ENCODE measurements around the gene FHL1.

FHL1 gene

DNA sequence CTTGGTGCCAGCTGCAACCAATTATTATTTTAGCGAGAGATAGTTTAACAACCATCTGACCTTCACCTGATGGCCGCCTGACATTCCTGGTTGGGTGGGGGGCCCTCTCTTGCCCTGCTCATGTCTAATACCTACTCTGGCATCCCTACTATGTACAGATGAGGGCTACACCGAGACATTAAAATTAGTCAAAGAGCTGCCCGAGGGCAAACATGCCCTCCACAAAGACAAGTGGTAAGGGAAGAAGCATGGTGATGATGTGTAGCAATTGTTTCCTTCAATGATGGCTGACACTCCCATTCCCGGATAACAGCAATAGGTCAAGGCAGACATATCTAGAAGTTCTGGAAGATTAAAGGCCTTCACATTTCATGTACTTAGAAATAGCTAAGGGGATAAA lies 54.3 kb downstream of the FHL1 start:
- Histone ChIP-seq H2BK15ac (ENCODE audit: low read length) (no peak overlapping the region), H3K9me3 (replicated peaks in 1 of 2; ENCODE audit: control insufficient read depth in 2 of 2, insufficient read depth in 1 of 2, low read depth in 1 of 2, low read length in 2 of 2) (no peaks in the 10 kb centered on the region), H2BK12ac (ENCODE audit: low read length) (no peak overlapping the region), H3K27me3 (ENCODE audit: control insufficient read depth in 3 of 3, insufficient read depth in 3 of 3, low read depth in 1 of 3, low read length in 3 of 3) (no peaks in the 10 kb centered on the region), H3K36me3 (replicated peaks in 1 of 2; ENCODE audit: control insufficient read depth in 2 of 2, insufficient read depth in 2 of 2, low read length in 2 of 2) (no peaks in the 10 kb centered on the region), H4K91ac (ENCODE audit: low read depth, low read length, poor library complexity) (no peak overlapping the region), H2BK5ac (ENCODE audit: low read length) (no peak overlapping the region), H3K18ac (ENCODE audit: low read length) (no peak overlapping the region), H3K23ac (ENCODE audit: low read depth, low read length, poor library complexity) (no peak overlapping the region), H3K4me1 (ENCODE audit: control insufficient read depth in 2 of 2, insufficient read depth in 1 of 2, low read depth in 1 of 2, low read length in 2 of 2) (peaks cover 0 to 3% of the 10 kb centered on the region in 2 donors), H2AFZ (ENCODE audit: low read length) (no peak overlapping the region), H2BK120ac (ENCODE audit: low read depth, low read length) (no peak overlapping the region), H4K8ac (ENCODE audit: low read depth, low read length) (no peak overlapping the region), H3K4me3 (ENCODE audit: low read length in 2 of 2) (no peak overlapping the region), H3K79me1 (ENCODE audit: low read depth, low read length) (no peaks in the 10 kb centered on the region), H3K9ac (ENCODE audit: low read depth, low read length, poor library complexity) (no peak overlapping the region), H3K4me2 (ENCODE audit: insufficient read depth, low read length, poor library complexity, severe bottlenecking) (no peak overlapping the region), H3K4ac (ENCODE audit: low read length) (no peak overlapping the region), H3K14ac (ENCODE audit: low read length) (no peak overlapping the region), H3K27ac (replicated peaks; ENCODE audit: low read length) (no peak overlapping the region), H2AK5ac (ENCODE audit: low read depth, low read length) (no peak overlapping the region)
- DNase-seq (ENCODE audit: low spot score): no peak
- WGBS, 2 donors (ENCODE audit: extremely low coverage in 2 of 2, insufficient read length in 2 of 2, insufficient replicate concordance in 1 of 2): no CpG with 5 or more reads among the region's 5 CpGs

DNA sequence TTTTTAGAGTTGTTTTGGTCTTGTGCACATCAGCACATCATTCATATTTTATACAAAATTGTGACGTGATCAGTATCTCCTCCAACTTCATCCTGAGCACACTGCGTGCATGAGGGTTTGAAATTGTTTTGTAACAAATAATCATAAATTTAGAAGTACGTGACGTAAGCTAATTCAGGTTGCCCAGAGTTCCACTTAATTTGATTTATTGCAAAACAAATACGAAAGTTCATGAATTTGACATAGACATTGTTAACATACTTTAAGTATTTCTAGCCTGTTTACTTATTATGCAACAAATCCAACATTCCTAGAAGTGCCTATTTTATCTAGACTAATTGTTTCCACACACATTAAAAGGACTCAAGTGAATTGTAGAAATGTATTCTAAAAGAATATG lies 55.6 kb downstream of the FHL1 start:
- Histone ChIP-seq H3K27ac (replicated peaks; ENCODE audit: low read length) (no peak overlapping the region), H3K23ac (ENCODE audit: low read depth, low read length, poor library complexity) (no peak overlapping the region), H3K9ac (ENCODE audit: low read depth, low read length, poor library complexity) (no peak overlapping the region), H4K8ac (ENCODE audit: low read depth, low read length) (no peak overlapping the region), H2AK5ac (ENCODE audit: low read depth, low read length) (no peak overlapping the region), H2BK15ac (ENCODE audit: low read length) (no peak overlapping the region), H4K91ac (ENCODE audit: low read depth, low read length, poor library complexity) (no peak overlapping the region), H2AFZ (ENCODE audit: low read length) (no peak overlapping the region), H3K27me3 (ENCODE audit: control insufficient read depth in 3 of 3, insufficient read depth in 3 of 3, low read depth in 1 of 3, low read length in 3 of 3) (no peaks in the 10 kb centered on the region), H3K9me3 (replicated peaks in 1 of 2; ENCODE audit: control insufficient read depth in 2 of 2, insufficient read depth in 1 of 2, low read depth in 1 of 2, low read length in 2 of 2) (no peaks in the 10 kb centered on the region), H3K4me3 (ENCODE audit: low read length in 2 of 2) (no peak overlapping the region), H3K18ac (ENCODE audit: low read length) (no peak overlapping the region), H3K4me1 (ENCODE audit: control insufficient read depth in 2 of 2, insufficient read depth in 1 of 2, low read depth in 1 of 2, low read length in 2 of 2) (peaks cover 0 to 3% of the 10 kb centered on the region in 2 donors), H3K4me2 (ENCODE audit: insufficient read depth, low read length, poor library complexity, severe bottlenecking) (no peak overlapping the region), H2BK5ac (ENCODE audit: low read length) (no peak overlapping the region), H3K79me1 (ENCODE audit: low read depth, low read length) (no peaks in the 10 kb centered on the region), H2BK120ac (ENCODE audit: low read depth, low read length) (no peak overlapping the region), H3K4ac (ENCODE audit: low read length) (no peak overlapping the region), H3K36me3 (replicated peaks in 1 of 2; ENCODE audit: control insufficient read depth in 2 of 2, insufficient read depth in 2 of 2, low read length in 2 of 2) (peaks cover under 1 to 7% of the 10 kb centered on the region in 2 donors), H2BK12ac (ENCODE audit: low read length) (no peak overlapping the region), H3K14ac (ENCODE audit: low read length) (no peak overlapping the region)
- no peak for DNase-seq (ENCODE audit: low spot score)
- WGBS, 2 donors (ENCODE audit: extremely low coverage in 2 of 2, insufficient read length in 2 of 2, insufficient replicate concordance in 1 of 2): no CpG with 5 or more reads among the region's 5 CpGs

GRCh38 chrX:136203438-136203837 lies 56.1 kb downstream of the FHL1 start:
- Histone ChIP-seq H3K27ac (replicated peaks; ENCODE audit: low read length) (no peak overlapping the region), H3K14ac (ENCODE audit: low read length) (no peak overlapping the region), H3K9me3 (replicated peaks in 1 of 2; ENCODE audit: control insufficient read depth in 2 of 2, insufficient read depth in 1 of 2, low read depth in 1 of 2, low read length in 2 of 2) (no peaks in the 10 kb centered on the region), H2BK15ac (ENCODE audit: low read length) (no peak overlapping the region), H3K4me1 (ENCODE audit: control insufficient read depth in 2 of 2, insufficient read depth in 1 of 2, low read depth in 1 of 2, low read length in 2 of 2) (peaks cover 0 to 3% of the 10 kb centered on the region in 2 donors), H2BK12ac (ENCODE audit: low read length) (no peak overlapping the region), H2AFZ (ENCODE audit: low read length) (no peak overlapping the region), H2BK120ac (ENCODE audit: low read depth, low read length) (no peak overlapping the region), H4K91ac (ENCODE audit: low read depth, low read length, poor library complexity) (no peak overlapping the region), H3K4me2 (ENCODE audit: insufficient read depth, low read length, poor library complexity, severe bottlenecking) (no peak overlapping the region), H3K36me3 (replicated peaks in 1 of 2; ENCODE audit: control insufficient read depth in 2 of 2, insufficient read depth in 2 of 2, low read length in 2 of 2) (peaks cover 4 to 10% of the 10 kb centered on the region in 2 donors), H3K4me3 (ENCODE audit: low read length in 2 of 2) (no peak overlapping the region), H3K9ac (ENCODE audit: low read depth, low read length, poor library complexity) (no peak overlapping the region), H2BK5ac (ENCODE audit: low read length) (no peak overlapping the region), H3K18ac (ENCODE audit: low read length) (no peak overlapping the region), H3K4ac (ENCODE audit: low read length) (no peak overlapping the region), H3K79me1 (ENCODE audit: low read depth, low read length) (no peaks in the 10 kb centered on the region), H3K23ac (ENCODE audit: low read depth, low read length, poor library complexity) (no peak overlapping the region), H3K27me3 (ENCODE audit: control insufficient read depth in 3 of 3, insufficient read depth in 3 of 3, low read depth in 1 of 3, low read length in 3 of 3) (no peaks in the 10 kb centered on the region), H2AK5ac (ENCODE audit: low read depth, low read length) (no peak overlapping the region), H4K8ac (ENCODE audit: low read depth, low read length) (no peak overlapping the region)
- DNase-seq (ENCODE audit: low spot score): no peak

DNA sequence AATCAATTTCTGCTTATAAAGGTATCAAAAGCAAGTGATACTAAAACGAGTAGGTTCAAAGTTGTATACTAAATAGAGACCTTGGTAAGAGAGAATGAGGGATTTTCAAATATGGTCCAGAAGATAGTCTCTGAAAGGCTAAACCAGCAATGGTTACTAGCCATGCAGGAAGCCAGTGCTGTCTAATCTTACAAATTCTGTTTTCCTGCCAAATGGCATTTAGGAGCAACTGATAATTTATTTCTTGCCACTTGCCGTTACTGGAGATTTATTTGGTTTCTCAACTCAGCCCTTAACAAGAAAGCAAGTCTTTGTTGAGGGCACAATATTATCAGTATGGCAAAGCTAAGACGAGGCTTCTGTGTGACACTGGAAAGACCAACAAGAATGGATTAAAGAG lies 56.6 kb downstream of the FHL1 start:
- H3K4ac ChIP-seq (ENCODE audit: low read length): no peak overlapping the region
- H2AFZ ChIP-seq (ENCODE audit: low read length): no peak overlapping the region
- H2BK5ac ChIP-seq (ENCODE audit: low read length): no peak overlapping the region
- no peaks in the 10 kb centered on the region for H3K79me1 ChIP-seq (ENCODE audit: low read depth, low read length)
- H3K27ac ChIP-seq (replicated peaks; ENCODE audit: low read length): no peak overlapping the region
- H2BK15ac ChIP-seq (ENCODE audit: low read length): no peak overlapping the region
- peaks cover 0 to 3% of the 10 kb centered on the region in 2 donors for H3K4me1 ChIP-seq (ENCODE audit: control insufficient read depth in 2 of 2, insufficient read depth in 1 of 2, low read depth in 1 of 2, low read length in 2 of 2)
- WGBS, 2 donors (ENCODE audit: extremely low coverage in 2 of 2, insufficient read length in 2 of 2, insufficient replicate concordance in 1 of 2): no CpG with 5 or more reads among the region's 3 CpGs
- H4K91ac ChIP-seq (ENCODE audit: low read depth, low read length, poor library complexity): no peak overlapping the region
- peaks cover 4 to 10% of the 10 kb centered on the region in 2 donors for H3K36me3 ChIP-seq (replicated peaks in 1 of 2; ENCODE audit: control insufficient read depth in 2 of 2, insufficient read depth in 2 of 2, low read length in 2 of 2)
- no peaks in the 10 kb centered on the region for H3K9me3 ChIP-seq (replicated peaks in 1 of 2; ENCODE audit: control insufficient read depth in 2 of 2, insufficient read depth in 1 of 2, low read depth in 1 of 2, low read length in 2 of 2)
- no peak overlapping the region for H3K14ac ChIP-seq (ENCODE audit: low read length)
- H3K9ac ChIP-seq (ENCODE audit: low read depth, low read length, poor library complexity): no peak overlapping the region
- H3K4me2 ChIP-seq (ENCODE audit: insufficient read depth, low read length, poor library complexity, severe bottlenecking): no peak overlapping the region
- no peak overlapping the region for H2BK120ac ChIP-seq (ENCODE audit: low read depth, low read length)
- no peak overlapping the region for H3K4me3 ChIP-seq (ENCODE audit: low read length in 2 of 2)
- no peak overlapping the region for H4K8ac ChIP-seq (ENCODE audit: low read depth, low read length)
- no peak for DNase-seq (ENCODE audit: low spot score)
- no peak overlapping the region for H3K18ac ChIP-seq (ENCODE audit: low read length)
- no peak overlapping the region for H2BK12ac ChIP-seq (ENCODE audit: low read length)
- no peaks in the 10 kb centered on the region for H3K27me3 ChIP-seq (ENCODE audit: control insufficient read depth in 3 of 3, insufficient read depth in 3 of 3, low read depth in 1 of 3, low read length in 3 of 3)
- no peak overlapping the region for H2AK5ac ChIP-seq (ENCODE audit: low read depth, low read length)
- H3K23ac ChIP-seq (ENCODE audit: low read depth, low read length, poor library complexity): no peak overlapping the region
